ACC112 (cell line): Measurements from ENCODE around the gene TIE1.
"Not testable (repeated sequence)": the region's sequence is repeated elsewhere in the genome, so short reads cannot be mapped to it uniquely, and the experiment has no call there.

Experiments
- H2AFZ ChIP-seq: fragments of 200-600 bp; sonication (generic); one replicate; pipeline ENCODE4 v1.6.0; 2017; ENCODE audit warnings: antibody characterized with exemption, low read length; ENCODE audit not compliant: unreplicated experiment
- H3K27ac ChIP-seq: fragments of 200-600 bp; sonication (generic); 2 replicates; pipeline ENCODE4 v1.5.1; 2014; ENCODE audit warnings: low read depth, mild to moderate bottlenecking, antibody characterized with exemption, low read length, moderate library complexity
- H3K27me3 ChIP-seq: fragments of 200-600 bp; sonication (generic); 2 replicates; pipeline ENCODE4 v1.6.1; 2014; ENCODE audit warnings: mild to moderate bottlenecking, antibody characterized with exemption, low read length, moderate library complexity, mixed read lengths; ENCODE audit not compliant: insufficient read depth
- H3K36me3 ChIP-seq: fragments of 200-600 bp; sonication (generic); 2 replicates; pipeline ENCODE4 v1.6.1; 2016; ENCODE audit warnings: mild to moderate bottlenecking, antibody characterized with exemption, low read length, moderate library complexity, mixed read lengths; ENCODE audit not compliant: insufficient read depth
- H3K4me1 ChIP-seq: fragments of 200-600 bp; sonication (generic); one replicate; pipeline ENCODE4 v1.6.1; 2016; ENCODE audit warnings: low read length, mixed read lengths; ENCODE audit not compliant: insufficient read depth, unreplicated experiment, control insufficient read depth
- H3K4me3 ChIP-seq: fragments of 200-600 bp; sonication (generic); 2 replicates; pipeline ENCODE4 v1.5.1; 2014; ENCODE audit warnings: mild to moderate bottlenecking, low read depth, low read length
- H3K79me2 ChIP-seq: fragments of 200-600 bp; sonication (generic); one replicate; pipeline ENCODE4 v1.6.0; 2016; ENCODE audit warnings: low read length; ENCODE audit not compliant: control insufficient read depth, unreplicated experiment, insufficient read depth

The TIE1 gene

DNA sequence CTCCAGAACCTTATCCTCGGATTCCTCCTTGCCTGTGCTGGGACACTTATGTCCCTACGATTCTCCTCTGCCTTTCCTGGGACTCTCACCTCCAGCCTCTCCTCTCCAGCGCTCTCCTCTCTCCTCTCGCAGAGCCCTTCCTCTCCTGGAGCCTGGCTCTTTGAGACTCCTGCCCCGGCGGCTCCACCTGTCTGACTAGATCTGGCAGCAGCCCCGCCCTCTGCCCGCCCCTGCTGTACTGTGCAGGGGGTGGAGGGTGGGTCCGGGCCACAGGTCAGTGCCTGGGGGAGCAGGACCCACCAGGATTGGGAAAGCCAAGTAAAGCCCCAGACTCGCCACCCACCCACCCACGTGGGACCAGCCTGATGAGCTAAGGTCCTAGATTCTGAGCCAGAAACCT lies 65.4 kb downstream of the TIE1 start:
- peaks cover 50% of the 10 kb centered on the region for H3K4me1 ChIP-seq
- H2AFZ ChIP-seq: no peak overlapping the region
- H3K27ac ChIP-seq: no peak overlapping the region
- no peaks in the 10 kb centered on the region for H3K27me3 ChIP-seq
- peak overlapping the region; percentile 86 for H3K4me3 ChIP-seq
- H3K36me3 ChIP-seq: peaks cover 25% of the 10 kb centered on the region
- peaks cover 58% of the 10 kb centered on the region for H3K79me2 ChIP-seq

DNA sequence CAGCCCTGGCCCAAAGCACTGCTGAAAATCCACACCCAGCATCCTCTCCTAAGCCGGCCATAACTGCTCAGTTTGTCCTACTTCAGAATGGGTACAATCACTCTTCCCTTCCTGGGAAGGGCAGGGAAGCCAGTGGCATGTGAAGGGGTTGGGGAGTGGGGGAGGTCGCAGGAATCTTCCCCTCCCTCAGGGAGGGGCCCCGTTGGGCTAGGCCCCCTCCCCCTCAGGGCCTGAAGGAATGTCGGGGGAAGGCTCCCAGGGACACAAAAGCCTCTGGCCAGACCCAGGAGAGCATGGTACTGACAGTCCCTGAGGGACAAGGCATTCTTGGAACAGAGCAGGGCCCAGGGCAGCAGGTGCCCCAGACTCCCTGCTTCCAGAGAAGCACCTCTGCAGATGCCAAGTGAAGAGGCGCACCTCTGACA lies 65.8 kb downstream of the TIE1 start:
- no peak overlapping the region for H2AFZ ChIP-seq
- peaks cover 54% of the 10 kb centered on the region for H3K79me2 ChIP-seq
- peaks cover 49% of the 10 kb centered on the region for H3K4me1 ChIP-seq
- H3K27ac ChIP-seq: no peak overlapping the region
- H3K4me3 ChIP-seq: peak overlapping the region; percentile 86
- no peaks in the 10 kb centered on the region for H3K27me3 ChIP-seq
- H3K36me3 ChIP-seq: peaks cover 25% of the 10 kb centered on the region

DNA sequence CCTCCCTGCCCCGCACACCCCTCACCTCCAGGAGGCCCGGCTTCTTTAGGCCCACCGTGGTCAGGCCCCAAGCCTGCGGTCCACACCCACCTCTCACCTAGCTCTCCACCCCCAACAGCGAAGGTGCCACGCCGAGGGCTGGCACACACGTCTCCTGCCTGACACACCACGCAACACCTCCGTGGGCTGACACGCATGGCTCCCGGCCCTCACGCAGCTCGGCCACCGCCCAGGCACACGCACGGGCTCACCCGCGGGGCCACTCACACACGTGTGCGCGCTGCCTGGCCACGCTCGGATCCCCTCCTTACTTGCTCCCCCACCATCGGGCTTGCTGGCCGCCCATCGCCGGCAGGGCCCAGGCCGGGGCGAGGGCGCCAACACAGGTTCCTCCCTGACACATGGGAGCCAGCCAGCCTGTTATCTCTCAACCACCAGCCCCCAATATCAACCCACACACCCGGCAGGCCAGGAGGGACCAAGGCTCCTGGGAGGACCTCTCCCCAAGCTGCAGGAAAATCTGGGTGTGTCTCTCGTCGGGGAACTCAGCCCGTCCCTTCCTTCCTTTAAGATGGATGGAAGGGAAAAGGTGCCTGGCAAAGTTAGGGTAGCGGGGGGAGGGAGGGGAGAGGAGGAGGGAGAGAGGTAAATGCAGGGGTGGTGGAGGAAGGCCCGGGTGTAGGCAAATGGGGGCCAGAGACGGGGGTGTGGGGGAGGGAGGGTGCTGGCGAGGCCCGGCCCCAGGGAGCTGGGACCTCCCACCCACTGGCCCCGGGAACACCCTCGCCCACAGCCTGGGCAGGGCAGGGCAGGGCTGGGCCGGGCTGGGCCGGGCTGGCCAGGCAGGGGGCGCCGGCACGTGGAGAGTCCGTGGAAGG lies 66.5 kb downstream of the TIE1 start:
- Histone ChIP-seq H3K27ac (peak overlapping the region; percentile 67), H3K4me1 (peaks cover 47% of the 10 kb centered on the region), H3K79me2 (peaks cover 48% of the 10 kb centered on the region), H3K36me3 (peaks cover 19% of the 10 kb centered on the region), H3K27me3 (no peaks in the 10 kb centered on the region), H2AFZ (no peak overlapping the region), H3K4me3 (peak overlapping the region; percentile 86)

DNA sequence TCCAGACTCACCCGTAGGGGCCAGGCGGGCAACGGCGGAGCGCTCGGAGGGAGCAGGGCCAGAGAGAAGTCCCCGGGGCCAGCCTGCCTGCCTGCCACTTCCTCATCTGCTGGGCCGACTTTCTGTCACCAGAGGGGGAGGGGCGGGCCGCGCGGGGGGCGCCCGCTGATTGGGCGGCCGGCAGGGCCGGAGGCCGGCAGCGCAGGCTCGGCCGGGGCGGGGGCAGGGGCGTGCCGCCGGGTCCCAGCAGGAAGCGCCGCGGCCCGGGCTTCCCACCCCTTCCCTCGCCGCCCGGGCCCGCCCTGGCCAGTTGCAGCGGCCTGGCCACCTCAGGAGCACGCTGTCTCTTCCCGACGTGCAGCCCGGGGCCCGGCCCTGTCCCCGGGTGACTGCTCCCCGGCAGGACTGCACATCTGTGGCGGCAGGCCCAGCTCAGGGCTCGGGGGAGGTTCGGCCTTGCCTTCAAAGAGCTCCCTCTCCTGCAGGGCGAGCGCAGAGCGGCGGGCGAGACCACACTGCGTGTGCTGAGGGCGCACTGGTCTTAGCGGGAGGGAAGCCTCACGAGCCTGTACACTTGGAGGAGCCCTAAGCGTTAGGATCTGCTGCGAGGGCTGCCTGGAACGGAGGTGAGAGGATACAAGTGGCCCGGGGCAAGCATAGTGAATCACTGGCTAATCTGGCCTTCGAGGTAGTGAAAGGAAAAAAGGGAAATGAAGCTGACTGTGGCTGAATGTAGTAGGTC lies 67.3 kb downstream of the TIE1 start, which contains the start of gene ELOVL1:
Gene ELOVL1 (minus strand): TSS at position 108 of the 742 bp plus-strand sequence. CDS start 2,402 bp downstream, outside the sequence.
- H3K27ac ChIP-seq: peak within 1 kb of the TSS; percentile 67
- H2AFZ ChIP-seq: no peak within 1 kb of the TSS
- H3K4me3 ChIP-seq: peak within 1 kb of the TSS; percentile 86
- H3K4me1 ChIP-seq: peaks cover 50% of the 10 kb centered on the region
- peaks cover 46% of the 10 kb centered on the region for H3K79me2 ChIP-seq
- H3K36me3 ChIP-seq: peaks cover 17% of the 10 kb centered on the region; the same call in 1 of the 2 replicates
- H3K27me3 ChIP-seq: no peaks in the 10 kb centered on the region

DNA sequence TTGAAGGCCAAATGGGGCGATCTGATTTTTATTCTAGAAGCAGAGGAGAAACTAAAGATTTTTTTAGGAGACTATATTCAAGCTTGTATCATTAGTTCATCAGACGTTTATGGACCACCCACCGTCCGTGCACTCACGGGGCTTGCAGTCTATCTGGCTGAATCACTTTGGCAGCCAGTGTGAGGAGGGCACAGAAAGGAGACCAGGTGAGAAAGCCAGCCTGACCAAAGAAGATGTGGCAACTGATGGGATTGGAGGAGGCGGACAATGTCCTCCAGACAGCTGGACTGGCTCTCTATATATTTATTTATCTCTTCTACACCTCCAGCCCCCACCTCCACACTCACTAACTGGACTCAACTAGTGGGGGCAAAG lies 67.9 kb downstream of the TIE1 start:
- Histone ChIP-seq H2AFZ (no peak overlapping the region), H3K27ac (peak overlapping the region; percentile 23), H3K27me3 (no peaks in the 10 kb centered on the region), H3K4me1 (peaks cover 50% of the 10 kb centered on the region), H3K4me3 (peak overlapping the region; percentile 86), H3K36me3 (peaks cover 16% of the 10 kb centered on the region; the same call in 1 of the 2 replicates), H3K79me2 (peaks cover 46% of the 10 kb centered on the region)

DNA sequence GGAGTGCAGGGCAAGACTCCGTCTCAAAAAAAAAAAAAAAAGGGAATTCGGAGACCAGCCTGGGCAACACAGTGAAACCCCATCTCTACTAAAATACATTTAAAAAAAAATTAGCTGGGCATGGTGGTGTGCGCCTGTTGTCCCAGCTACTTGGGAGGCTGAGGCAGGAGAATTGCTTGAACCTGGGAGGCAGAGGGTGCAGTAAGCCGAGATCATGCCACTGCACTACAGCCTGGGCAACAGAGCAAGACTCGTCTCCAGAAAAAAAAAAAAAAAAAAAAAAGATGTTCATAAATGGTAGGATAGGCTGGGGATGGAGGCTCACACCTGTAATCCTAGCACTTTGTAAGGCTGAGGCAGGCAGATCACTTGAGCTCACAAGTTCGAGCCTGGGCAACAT lies 69.0 kb downstream of the TIE1 start:
- not testable (repeated sequence) for H3K27ac ChIP-seq, H3K27me3 ChIP-seq

DNA sequence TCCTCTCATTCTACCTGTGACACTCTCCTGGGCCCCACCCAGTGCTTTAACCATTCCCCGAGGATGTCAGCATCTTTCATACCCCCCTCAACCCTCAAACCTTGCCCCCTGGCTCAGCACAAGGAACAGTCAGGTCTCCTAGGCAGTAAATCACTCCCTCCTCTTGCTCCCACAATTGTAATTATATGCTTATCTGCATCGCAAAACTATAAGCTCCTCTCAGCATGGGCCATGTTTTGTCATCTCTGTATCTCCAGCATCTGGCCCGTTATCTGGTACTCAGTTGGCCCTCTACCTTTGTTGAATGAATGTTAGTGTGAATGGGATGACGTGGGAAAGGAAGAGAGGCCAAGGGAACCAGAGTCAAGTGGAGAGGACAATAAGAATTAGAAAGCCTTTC lies 69.8 kb downstream of the TIE1 start:
- no peak overlapping the region for H3K4me3 ChIP-seq
- no peak overlapping the region for H2AFZ ChIP-seq
- peaks cover 40% of the 10 kb centered on the region for H3K79me2 ChIP-seq
- H3K27ac ChIP-seq: peak overlapping the region; percentile 92; the same call in 1 of the 2 replicates
- H3K27me3 ChIP-seq: no peaks in the 10 kb centered on the region
- no peaks in the 10 kb centered on the region for H3K36me3 ChIP-seq
- H3K4me1 ChIP-seq: peaks cover 52% of the 10 kb centered on the region

More for the DNA sequence above, 69.0 kb downstream of the TIE1 start:
- H2AFZ ChIP-seq, H3K36me3 ChIP-seq, H3K4me3 ChIP-seq: not testable (repeated sequence)
- peaks cover 54% of the 10 kb centered on the region for H3K4me1 ChIP-seq
- peaks cover 46% of the 10 kb centered on the region for H3K79me2 ChIP-seq

DNA sequence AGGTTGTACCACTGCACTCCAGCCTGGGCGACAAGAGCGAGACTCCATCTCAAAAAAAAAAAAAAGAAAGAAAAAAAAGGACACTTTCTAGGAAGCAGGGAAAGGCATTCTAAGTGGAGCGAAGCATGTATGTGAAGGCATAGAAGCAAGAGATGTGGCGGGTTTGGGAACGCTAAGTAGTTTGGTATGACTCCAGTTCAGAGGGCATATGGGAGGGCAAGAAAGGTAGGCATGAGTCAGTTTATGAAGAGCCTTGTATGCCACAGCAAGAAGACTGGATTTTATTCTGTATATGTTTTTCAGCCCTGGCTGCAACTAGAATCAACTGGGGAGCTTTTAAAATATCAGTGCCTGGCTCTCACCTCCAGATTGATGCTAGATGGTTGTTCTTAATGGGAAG lies 71.4 kb downstream of the TIE1 start:
- Histone ChIP-seq H3K36me3 (no peaks in the 10 kb centered on the region), H3K27ac (peak overlapping the region; percentile 92), H3K79me2 (peaks cover 24% of the 10 kb centered on the region), H3K4me1 (peaks cover 41% of the 10 kb centered on the region), H3K27me3 (no peaks in the 10 kb centered on the region), H3K4me3 (peak overlapping the region; percentile 23; the same call in 1 of the 2 replicates), H2AFZ (no peak overlapping the region)
